ENCODE results near the gene PIK3R5.

Gene PIK3R5

DNA sequence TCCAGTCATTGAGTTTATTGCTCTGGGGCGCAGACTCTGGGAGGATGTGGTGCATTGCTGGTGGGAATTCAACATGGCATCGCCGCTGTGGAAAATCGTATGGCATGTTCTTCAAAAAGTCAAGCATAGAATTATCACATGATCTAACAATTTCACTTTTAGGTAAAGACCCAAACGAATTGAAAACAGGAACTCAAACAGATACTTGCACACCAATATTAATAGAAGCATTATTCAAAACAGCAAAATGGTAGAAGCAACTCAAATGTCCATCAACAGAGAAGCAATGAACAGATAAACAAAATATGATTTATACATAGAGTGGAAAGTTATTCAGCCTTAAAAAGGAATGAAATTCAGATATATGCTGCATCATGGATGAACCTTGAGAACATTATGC is 113.9 kb downstream of the PIK3R5 start:
- no peak for DNase-seq

DNA sequence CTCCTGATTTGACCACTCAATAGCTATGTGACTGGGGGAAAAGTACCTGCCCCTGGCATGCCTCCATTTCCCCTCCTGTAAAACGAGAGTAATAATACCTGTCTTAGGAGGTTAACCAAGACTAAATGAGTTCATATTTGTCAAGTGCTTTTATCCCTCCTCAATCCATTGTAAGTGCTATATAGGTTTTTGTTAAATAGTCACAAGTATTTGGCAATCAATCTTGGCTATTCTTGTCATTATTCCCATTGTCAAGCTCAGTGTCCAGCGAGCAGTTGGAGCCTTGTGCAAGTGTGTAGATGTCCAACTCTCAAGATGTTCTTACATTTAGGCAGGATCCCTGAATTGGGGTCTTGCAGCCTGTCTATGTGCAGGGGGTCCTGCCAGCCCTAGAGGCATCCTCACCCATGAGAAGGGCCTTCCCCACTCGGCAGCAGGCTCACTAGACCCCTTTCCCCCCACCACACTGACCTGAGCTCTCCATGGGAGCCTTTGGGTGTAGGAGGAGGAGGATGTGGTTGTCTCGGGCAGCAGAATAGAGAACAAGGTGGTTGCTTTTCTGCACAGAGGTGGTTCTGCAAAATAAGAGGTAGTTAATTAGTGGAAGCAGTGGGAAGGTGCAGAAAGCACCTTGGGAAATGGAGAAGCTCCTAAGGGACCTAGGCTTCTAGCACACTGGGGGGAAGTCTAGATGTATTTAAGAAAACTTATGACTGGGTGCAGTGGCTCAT is 116.0 kb downstream of the PIK3R5 start:
- no peak for DNase-seq

GRCh38 chr17:8847891-8848290 is 117.6 kb downstream of the PIK3R5 start:
- no peak for DNase-seq

- DNase-seq: no peak
These were observed 118.7 kb downstream of the PIK3R5 start for GRCh38 chr17:8846768-8847211.

DNA sequence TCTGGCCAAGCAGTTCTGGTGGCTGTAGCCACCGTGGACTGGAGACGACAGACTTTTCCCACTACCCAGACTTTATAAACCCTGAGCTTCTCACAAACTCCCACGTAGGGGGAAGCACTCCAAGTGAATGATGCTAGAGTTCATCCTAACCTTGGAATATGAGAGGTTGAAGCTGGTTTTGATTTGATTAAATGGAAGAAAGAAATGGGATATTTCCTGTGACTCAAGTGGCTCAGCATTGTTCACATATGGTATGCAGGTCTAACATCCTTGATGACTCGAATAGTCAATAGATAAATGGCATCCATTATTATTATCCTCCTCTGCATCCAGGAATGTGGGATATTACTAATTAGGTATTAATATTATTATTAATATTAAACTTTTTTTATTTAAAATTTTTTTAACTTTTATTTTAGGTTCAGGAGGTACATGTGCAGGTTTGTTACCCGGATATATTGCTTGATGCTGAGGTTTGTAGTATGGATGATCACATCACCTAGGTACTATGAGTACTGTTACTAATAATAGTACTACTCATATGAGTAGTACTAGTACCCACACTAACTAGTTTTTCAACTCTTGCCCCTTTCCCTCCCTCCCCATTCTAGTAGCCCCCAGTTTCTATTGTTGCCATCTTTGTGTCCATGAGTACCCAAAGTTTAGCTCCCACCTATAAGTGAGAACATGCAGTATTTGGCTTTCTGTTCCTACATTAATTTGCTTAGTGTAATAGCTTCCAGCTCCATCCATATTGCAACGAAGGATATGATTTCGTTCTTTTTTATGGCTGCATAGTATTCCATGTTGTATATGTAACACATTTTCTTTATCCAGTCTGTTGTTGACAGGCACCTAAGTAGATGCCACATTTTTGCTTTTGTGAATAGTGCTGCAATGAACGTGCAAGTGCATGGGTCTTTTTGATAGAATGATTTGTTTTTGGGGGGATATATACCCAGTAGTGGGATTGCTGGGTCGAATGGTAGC is 121.0 kb downstream of the PIK3R5 start:
- DNase-seq: no peak

GRCh38 chr17:8843344-8843743 is 122.2 kb downstream of the PIK3R5 start:
- no peak for DNase-seq

GRCh38 chr17:8841844-8842243 is 123.7 kb downstream of the PIK3R5 start:
- no peak for DNase-seq

DNA sequence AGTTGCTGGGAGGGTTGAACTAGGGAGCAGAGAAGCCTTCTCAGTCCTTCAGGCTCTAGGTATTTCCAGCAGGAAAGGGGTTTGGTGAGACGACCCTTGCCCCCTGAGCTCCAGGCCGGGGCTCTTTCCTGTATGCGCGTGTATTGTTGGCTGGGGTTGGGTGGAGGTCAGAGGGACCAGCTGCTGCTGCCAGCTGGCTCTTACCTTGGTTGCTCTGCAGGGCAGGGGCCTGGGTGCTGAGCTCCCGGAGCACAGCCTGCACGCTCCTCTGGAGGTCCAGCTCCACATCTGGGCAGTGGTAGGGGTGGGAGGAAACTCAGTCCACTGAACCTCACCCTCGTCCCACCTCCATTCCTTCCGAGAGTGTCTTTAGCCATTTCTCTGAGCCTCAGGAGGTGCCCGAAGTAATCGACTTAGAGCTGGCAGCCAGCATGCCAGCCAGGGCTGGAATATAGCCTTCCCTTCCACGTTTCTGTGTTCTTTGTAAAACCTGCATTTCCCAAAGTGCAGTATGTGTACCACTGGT is 126.0 kb downstream of the PIK3R5 start:
- no peak for DNase-seq

GRCh38 chr17:8838551-8839095 is 126.9 kb downstream of the PIK3R5 start:
- no peak for DNase-seq

- no peak for DNase-seq
These were observed 127.9 kb downstream of the PIK3R5 start for GRCh38 chr17:8837563-8838075.

DNA sequence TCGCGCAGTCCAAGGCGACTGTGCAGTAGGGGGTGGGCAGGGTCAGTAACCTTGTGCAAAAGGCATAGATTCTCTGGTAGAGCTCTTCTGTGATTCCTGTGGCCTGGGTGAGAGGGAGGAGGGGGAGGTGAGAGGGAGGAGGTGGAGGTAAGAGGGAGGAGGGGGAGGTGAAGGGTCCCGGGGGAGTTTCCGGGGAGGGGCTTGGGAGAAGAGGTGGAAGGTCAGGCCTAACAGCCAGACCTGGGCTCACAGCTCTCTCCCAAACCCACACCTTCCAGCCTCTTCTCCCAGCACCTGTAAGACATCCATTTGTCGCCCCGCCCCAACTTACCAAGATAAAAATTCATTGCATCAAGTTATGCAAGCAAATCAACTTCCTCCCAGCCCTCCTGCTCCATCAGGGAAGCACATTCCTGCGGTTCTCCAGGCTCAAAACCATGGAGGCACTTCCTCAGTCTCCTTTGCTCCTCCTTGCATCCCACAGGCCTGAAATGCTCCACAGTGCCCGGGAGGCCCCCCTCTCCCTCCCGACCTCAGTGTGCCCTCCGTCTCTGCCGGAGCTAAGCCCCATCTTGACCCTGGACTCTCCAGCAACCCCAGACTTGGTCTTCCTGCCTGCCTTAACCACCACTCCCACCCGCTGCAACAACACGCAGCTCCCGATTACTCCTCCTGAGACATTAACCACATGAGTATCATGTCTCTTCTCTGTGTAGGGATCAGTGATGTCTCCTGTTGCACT is 128.5 kb downstream of the PIK3R5 start:
- no peak for DNase-seq

- no peak for DNase-seq
These were observed 129.7 kb downstream of the PIK3R5 start for GRCh38 chr17:8835631-8836364.

- DNase-seq: no peak
These were observed 130.4 kb downstream of the PIK3R5 start for GRCh38 chr17:8835106-8835505.

GRCh38 chr17:8832711-8833352 is 132.7 kb downstream of the PIK3R5 start:
- DNase-seq: no peak

GRCh38 chr17:8831234-8831849 is 134.2 kb downstream of the PIK3R5 start:
- DNase-seq: no peak

DNA sequence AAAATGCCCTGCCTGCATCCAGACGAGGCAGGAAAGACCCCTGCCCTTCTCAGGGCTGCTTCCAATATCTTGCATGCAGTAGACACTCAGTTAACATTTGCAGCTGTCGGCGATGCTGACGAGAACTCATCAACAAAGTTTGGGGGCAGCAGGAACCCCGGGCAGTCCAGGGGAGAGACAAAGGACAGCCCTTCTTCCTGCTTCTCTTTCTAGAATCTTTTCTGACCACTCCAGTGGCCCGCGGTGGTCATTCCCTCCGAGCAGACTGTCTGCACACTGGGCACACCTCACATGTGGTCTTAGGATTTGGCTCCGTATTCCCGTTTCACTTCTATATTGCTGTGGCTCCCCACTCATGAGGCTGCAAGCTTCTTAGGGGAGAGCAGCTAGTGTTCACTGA is 135.4 kb downstream of the PIK3R5 start:
- no peak for DNase-seq

DNA sequence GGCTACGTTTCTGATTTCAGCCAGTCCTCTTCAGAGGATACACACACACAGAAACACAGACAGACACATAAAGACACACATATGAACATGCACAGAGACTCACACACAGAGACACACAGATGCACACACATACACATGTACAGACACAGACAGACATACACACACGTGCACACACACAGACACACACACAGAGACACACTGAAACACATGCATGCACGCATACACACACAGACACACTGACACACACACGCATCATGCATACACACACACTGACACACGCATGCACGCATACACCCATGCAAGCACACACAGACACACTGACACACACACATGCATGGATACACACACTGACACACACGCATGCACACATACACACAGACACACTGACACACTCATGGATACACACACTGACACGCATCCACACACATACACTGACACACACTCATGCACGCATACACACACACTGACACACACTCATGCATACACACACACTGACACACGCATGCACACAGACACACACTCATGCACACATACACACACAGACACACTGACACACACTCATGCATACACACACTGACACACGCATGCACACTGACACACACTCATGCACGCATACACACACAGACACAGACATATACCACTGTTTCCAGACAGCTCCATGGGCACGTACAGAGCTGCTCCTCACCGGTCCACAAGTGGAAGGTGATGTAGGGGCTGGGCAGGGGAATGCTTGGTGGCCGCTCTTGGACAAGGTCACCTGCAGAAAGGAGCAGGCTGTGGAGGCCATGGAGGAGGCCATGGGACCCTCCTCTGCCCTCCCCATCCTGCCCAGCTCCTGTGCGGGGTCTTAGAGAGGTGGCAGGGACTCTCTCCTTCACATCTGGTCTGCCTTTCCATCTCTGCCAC is 136.2 kb downstream of the PIK3R5 start:
- DNase-seq: no peak
